HG02885 (cell line): ENCODE data around the gene PPP1R1B.

Experiments used
- ATAC-seq: cut with Tn5 transposase; IDR thresholded peaks from one replicate; pipeline ENCODE4 v1.9.1; 2021; ENCODE audit warnings: mild to moderate bottlenecking; ENCODE audit not compliant: unreplicated experiment, poor library complexity

The PPP1R1B gene

DNA sequence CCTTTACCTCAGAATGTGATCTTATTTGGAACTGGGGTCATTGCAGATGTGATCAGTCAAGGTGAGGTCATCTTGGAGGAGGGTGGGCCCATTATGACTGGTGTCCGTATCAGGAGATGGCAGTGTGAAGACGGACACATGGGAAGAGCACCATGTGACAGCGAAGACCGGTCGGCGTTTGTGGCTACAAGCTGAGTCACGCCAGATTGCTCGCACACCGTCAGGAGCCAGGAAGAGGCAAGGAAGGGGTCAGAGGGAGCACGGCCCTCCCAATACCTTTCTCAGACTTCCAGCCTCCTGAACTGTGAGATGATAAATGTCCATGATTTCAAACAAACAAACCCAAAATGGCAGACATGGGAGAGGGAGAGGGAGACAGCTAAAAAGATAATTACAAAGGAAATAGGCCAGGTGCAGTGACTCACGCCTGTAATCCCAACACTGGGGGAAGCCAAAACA is 23.4 kb downstream of the PPP1R1B start:
- no peak for ATAC-seq

DNA sequence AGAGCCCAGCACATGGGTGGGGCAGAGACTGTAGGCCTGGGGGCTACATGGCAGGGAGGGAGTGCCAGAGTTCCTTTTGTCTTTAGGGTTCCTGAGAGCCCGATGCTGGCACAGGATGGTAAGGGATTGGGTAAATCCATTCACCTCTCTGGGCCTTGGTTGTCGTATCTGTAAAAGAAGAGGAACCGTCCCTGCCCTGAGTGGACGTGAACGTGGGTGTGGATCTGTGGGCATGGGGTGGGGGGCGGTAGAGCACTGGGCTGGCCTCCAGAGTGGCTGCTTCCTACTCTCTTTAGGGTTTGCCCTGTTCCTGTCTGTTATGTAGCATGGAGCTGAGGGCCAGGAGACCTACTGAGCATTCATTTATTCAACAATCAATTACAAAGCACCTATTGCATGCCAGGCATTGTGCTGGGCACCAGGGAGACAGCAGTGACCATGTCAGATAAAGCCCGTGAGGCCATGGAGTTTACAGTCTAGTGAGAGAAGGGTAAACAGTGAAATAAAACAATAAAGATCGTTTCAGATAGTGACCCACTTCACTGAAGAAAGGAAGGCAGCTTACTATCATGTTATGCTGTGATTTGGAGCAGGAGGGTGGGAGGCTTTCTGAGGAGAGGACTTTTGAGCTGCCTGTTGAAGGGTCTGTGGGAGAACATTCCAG is 25.3 kb downstream of the PPP1R1B start:
- ATAC-seq, result no peak

DNA sequence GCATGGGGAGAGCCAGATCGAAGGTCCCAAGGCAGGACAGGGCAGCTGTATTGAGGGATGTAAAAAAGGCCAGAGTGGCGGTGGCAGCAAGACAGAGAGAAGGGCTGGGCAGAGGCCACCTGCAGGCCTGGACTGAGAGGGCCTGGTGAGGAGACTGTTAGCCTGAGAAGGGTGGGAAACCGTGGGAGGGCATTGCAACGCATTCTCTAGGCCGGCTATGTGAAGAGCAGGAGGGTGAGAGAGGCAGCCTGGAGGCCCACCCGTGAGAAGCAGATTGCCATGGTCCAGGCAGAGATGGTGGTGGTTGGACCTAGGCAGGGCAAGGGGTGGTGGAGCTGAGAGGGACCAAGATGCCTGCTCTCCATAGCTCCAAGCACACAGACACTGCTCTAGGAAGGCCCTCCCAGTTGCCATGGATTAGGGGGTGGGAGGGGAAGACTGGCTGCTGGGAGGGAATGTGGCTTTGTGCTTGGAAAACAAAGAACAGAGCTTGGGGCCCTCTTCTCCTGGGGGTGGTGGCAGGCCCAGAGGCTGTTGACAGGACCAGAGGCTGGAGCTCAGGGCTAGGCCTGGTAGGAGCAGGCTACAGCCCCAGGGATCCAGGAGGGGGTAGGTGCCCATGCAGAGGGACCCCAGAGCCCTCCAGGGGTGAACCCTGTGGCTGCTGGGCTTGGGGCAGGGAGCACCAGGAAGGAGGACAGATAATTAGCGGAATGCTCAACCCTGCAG is 26.0 kb downstream of the PPP1R1B start:
- no peak for ATAC-seq

DNA sequence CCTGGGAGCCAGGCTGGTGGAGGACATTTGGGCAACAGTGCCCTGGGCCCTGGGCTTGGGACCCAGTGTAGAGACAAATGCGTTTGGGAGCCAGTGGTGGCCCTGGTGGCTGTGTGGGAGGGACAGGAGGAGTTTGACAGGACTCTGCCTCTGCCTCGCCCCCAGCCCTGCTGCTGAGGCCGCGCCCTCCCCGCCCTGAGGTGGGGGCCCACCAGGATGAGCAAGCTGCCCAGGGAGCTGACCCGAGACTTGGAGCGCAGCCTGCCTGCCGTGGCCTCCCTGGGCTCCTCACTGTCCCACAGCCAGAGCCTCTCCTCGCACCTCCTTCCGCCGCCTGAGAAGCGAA is 26.5 kb downstream of the PPP1R1B start:
- no peak for ATAC-seq

DNA sequence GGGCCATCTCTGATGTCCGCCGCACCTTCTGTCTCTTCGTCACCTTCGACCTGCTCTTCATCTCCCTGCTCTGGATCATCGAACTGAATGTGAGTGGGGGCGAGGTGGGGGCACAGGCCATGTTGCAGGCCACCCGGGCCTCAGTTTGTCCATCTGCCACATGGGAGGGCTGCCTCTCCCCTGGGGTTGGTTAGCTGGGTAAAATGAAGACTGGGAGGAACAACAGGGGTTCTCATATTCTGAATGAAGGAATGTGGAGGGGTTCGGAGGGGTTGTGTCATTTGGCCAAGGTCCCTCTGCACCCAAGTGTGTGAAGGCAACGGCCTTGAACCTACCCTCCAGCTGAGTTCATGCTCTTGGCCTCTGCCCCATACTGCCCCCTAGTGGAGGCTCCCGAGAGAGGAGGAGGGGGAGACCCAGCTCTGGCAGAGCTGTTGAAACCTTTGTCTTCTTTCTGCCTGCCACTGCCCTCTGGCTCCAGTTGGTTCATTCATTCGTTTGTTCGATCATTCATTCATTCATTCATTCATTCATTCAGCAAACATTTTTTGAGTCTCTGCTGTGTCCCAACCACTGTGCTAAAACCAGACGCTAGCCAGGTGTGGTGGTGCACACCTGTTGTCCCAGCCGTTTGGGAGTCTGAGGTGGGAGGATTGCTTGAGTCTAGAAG is 27.0 kb downstream of the PPP1R1B start:
- ATAC-seq, result no peak

DNA sequence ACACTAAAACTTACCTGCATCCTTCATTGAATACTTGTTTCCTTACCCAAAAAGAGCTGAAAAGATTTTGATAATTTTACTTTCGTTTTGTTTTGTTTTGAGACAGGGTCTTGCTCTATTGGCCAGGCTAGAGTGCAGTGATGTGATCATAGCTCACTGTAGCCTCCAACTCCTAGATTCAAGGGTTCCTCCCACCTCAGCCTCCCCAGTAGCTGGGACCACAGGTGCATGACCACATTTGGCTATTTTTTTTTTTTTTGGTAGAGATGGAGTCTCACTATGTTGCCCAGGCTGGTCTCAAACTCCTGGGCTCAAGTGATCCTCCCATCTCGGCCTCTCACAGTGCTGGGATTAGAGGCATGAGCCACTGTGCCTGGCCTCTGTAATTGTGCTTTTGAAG is 28.4 kb downstream of the PPP1R1B start:
- ATAC-seq, result no peak

DNA sequence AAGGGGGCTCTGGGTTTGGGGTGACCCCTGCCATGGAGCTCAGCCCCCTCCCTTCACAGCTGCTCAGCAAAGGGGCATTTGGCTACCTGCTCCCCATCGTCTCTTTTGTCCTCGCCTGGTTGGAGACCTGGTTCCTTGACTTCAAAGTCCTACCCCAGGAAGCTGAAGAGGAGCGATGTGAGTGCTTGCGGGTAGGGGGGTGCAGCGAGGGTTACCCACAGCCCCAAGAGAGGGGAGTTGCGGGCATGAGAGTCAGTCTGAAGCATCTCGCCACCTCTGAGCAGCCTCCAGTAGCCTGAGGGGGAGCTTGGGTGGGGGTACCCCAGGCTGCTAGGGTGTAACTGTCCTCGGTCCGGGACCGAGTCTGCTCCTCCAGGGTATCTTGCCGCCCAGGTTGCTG is 31.6 kb downstream of the PPP1R1B start:
- no peak for ATAC-seq

DNA sequence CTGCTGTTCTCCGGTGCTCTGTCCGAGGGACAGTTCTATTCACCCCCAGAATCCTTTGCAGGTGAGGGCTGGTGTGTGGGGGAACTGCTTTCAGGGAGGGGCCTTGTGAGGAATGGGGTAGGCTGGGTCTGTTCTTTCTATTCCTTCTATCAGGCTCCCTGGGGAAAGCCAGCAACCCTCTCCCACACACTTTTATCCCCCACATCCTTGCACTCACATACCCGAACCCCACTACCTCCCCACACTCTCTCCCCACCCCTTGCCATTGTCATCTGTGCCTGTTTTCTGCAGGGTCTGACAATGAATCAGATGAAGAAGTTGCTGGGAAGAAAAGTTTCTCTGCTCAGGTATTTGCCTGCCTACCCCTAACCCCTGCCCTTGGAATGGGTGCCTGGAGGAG is 32.0 kb downstream of the PPP1R1B start:
- ATAC-seq, result no peak

DNA sequence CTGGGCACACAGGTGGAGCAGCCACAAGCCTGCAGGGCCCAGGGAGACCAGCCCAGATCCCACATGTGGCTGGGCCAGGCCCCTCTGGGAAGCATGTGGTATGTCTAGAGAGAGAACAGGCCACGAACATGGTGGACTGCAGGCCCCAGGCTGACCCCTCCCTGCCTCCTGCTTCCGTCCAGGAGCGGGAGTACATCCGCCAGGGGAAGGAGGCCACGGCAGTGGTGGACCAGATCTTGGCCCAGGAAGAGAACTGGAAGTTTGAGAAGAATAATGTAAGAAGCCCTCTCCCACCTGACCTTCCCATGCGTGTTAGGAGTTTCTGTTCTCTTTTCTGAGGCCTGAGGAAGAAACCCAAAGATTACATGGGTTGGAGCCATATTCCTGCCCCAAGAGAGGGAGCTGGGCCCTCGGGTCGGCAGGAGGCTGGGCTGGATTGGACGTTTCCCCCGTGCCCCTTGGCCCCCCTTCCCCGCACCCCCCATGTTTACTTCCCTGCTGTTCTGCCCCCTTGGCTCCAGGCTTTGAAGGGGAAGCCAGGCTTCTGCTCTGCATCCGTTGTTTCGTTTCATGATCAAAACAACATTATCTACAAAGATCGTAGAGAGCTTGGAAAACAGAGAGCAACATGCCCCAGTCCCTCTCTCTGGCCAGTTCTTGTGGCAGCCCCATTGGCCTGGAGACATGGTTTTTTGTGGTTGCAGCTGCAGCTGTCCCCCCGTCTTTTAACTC is 32.7 kb downstream of the PPP1R1B start:
- ATAC-seq, result no peak

DNA sequence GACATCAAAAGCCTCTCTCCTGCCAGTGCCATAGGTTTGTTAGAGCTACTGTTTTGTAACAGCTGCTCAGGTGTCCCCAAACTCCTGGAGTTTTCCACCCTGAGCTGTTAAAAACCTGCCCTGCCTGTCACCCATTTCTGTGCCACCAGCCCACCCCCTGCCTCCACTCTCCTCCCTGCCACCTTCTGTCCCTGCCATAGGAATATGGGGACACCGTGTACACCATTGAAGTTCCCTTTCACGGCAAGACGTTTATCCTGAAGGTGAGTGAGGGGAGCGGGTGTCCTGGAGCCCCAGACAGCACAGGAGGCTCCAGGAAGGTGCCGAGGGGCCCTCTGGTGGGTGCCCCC is 33.2 kb downstream of the PPP1R1B start:
- ATAC-seq, result no peak

DNA sequence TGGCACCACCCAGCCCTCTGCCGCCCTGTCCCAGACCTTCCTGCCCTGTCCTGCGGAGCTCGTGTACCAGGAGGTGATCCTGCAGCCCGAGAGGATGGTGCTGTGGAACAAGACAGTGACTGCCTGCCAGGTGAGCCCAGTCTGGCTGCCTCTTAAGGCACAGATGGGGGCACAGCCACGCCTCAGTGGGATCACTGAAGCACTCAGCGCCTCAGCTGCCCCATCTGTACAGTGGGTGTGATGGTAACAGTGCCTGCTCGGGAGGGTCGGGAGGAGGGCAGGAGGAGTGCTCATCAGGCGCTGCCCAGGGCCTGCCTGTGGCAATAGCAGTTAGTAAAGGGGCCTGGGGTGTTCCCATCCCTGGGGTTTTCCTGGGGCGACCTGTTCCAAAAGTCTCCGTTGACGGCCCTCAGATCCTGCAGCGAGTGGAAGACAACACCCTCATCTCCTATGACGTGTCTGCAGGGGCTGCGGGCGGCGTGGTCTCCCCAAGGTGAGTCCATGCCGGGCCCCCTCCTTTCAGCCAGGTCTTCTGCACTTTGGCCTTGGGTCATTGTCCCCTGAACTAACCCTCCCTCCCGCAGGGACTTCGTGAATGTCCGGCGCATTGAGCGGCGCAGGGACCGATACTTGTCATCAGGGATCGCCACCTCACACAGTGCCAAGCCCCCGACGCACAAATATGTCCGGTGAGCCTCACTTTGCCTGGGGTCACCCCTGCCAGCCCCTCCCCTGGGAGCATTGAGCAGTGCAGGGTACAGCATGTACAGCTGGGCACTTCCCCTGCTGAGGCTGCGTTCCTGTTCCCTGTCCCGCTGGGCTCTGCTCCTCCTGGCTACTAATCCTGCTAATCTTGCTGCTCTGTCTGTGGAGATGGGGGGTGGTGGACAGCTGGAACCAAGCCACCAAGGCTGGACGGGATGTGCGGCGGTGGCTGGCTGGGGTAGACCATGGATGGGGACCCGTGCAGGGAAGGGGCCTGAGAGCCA is 33.9 kb downstream of the PPP1R1B start:
- no peak for ATAC-seq

DNA sequence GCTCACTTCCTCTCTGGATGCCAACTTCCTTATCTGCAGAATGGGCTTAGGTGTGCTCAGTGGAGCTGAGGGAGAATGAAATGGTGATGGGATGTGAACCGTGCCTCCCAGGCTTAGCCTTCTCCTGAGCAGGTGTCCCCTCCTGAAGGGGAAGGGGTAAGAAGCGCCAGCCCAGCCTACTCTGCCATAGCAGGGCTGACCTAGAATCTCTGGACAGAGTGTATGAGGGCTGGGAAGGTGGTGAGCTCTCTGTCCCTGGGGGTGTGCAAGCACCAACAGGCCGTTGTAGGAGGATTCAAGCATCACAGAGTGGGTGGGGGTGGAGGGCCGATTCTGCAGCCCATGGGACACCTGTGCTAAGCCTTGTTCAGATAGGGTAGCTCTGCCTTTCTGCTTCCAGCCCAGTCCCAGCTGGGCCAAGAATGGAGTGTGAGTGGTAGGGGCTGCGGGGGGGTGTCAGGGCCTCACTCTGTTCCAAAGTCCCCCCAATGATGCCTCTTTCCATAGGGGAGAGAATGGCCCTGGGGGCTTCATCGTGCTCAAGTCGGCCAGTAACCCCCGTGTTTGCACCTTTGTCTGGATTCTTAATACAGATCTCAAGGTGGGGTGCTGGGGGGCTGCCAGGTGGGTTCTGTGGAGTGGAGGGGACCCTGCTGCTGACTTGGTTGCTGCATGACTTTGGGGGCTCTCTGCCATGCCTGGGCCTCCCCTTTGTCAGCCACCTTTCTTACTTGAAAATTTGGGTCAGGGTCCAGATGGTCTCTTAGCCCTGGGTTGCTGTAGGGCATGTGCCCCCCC is 35.2 kb downstream of the PPP1R1B start:
- ATAC-seq, result no peak

DNA sequence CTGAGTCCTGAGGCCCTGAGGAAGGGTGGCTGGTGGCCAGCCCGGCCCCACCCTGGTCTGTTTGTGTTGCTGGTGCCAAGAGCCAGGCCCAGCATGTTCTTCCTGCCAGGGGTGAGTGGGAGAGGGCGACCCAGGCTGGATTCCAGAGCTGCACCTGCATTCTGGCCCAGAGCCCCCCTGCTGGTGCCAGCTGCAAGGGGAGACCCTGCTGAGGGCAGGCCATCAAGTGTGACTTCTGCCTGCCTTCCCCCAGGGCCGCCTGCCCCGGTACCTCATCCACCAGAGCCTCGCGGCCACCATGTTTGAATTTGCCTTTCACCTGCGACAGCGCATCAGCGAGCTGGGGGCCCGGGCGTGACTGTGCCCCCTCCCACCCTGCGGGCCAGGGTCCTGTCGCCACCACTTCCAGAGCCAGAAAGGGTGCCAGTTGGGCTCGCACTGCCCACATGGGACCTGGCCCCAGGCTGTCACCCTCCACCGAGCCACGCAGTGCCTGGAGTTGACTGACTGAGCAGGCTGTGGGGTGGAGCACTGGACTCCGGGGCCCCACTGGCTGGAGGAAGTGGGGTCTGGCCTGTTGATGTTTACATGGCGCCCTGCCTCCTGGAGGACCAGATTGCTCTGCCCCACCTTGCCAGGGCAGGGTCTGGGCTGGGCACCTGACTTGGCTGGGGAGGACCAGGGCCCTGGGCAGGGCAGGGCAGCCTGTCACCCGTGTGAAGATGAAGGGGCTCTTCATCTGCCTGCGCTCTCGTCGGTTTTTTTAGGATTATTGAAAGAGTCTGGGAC is 36.0 kb downstream of the PPP1R1B start:
- ATAC-seq, result no peak

DNA sequence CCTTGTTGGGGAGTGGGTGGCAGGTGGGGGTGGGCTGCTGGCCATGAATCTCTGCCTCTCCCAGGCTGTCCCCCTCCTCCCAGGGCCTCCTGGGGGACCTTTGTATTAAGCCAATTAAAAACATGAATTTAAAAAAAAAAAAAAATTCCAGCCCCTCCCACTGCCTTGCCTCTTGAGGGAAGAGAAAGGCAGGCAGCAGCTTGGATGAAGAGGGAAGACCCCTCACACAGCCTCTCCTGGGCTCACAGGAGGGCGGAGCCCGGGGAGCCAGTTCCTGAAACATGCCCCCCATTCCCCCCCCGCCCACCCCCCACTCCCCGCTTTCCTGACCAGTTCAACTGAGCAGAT is 36.6 kb downstream of the PPP1R1B start:
- ATAC-seq, result no peak

DNA sequence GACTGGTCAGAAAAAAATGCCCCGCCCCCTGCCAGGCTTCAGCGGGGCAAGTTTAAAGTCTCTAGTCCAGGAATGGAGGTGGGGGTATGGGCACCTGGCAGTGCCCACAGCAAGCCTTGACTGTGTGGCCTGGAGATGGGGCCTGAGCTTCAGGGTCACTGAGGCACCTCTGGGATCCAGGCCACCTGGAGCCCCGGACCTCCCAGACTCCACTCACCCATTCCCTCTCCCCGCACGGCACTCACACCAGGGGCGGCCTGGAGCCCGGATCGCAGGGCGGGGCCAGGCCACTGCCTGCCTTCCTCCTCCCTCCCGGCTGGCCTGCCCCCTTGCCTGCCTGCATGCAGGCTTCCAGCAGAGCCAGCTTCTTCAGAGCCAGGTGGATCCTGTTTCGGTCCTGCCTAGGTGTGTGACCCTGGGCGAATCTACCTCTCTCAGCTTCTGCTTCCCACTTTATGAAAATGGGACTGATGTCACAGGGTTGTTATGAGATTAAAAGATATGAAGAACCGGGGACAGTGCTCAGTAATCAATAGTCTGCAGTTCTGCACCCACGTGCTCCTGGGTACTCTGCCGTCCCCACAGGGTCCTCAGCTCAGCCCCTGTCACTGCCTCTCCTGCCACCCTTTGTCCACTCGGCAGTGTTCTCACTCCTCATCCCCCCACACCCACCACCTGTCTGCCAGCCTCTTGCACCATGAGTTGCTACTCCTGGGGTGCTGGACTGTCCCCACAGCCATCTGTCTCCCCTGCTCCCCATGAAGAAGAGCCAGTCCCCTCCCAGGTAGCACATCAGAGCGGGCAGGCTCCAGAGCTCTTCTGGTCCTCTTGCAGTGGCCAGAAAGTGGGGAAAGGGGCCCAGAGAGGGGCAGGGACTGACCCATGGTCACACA is 37.2 kb downstream of the PPP1R1B start:
- no peak for ATAC-seq

DNA sequence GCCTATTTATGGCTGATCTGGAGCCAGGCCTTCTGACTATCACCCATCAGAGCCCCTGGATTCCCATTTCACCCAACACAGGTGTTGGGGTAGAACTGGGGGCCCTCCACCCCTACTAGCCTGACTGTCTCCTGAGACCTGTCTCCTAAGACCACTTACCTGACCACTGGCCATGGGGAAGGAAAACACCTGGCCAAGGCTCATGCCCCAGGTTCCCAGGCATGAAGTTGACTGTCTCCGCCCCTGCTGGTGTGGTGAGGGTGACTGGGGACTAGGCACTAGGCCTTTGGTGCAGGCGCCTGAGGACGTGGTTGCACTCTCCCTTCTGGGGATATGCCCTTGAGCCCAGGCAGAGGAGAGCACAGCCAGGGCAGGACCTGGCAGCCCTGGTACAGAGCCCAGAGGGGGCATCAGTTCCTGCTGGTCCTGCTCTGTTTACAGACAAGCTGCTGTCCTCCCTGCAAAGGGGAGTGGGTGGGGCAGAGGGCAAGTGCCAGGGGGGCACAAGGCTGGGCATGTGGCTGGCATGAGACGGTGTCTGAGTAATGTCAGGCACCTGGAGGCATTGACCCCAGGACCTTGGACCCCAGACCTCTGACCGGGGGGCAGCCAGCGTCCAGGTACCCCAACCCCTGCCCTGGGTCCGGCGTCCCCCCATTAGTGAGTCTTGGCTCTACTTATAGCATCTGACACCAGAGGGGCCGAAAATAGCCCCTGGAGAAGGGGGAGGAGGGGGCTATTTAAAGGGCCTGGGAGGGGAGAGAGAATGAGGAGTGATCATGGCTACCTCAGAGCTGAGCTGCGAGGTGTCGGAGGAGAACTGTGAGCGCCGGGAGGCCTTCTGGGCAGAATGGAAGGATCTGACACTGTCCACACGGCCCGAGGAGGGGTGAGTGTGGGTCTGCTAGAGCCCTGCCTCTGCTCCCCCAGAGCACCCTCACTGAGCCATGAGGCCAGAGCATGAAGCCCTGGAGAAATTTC is 38.1 kb downstream of the PPP1R1B start, which contains the start of gene TCAP:
TCAP (plus strand) TSS at position 769 of the 981 bp plus-strand sequence; CDS start at position 780, 11 bp downstream.
- ATAC-seq, result no peak
